ENCODE measurements around the gene PRPH. TPM values are rescaled to one million over a fixed set of nuclear protein-coding genes. Genes with fewer than 3 reads are reported as not detected.

The PRPH gene
- total and polyA plus RNA-seq, 2 of the 8 experiments (the other 6 are each of a cell fraction or from before 2014, with no cell fraction given): 0.79 to 1.4 TPM

DNA sequence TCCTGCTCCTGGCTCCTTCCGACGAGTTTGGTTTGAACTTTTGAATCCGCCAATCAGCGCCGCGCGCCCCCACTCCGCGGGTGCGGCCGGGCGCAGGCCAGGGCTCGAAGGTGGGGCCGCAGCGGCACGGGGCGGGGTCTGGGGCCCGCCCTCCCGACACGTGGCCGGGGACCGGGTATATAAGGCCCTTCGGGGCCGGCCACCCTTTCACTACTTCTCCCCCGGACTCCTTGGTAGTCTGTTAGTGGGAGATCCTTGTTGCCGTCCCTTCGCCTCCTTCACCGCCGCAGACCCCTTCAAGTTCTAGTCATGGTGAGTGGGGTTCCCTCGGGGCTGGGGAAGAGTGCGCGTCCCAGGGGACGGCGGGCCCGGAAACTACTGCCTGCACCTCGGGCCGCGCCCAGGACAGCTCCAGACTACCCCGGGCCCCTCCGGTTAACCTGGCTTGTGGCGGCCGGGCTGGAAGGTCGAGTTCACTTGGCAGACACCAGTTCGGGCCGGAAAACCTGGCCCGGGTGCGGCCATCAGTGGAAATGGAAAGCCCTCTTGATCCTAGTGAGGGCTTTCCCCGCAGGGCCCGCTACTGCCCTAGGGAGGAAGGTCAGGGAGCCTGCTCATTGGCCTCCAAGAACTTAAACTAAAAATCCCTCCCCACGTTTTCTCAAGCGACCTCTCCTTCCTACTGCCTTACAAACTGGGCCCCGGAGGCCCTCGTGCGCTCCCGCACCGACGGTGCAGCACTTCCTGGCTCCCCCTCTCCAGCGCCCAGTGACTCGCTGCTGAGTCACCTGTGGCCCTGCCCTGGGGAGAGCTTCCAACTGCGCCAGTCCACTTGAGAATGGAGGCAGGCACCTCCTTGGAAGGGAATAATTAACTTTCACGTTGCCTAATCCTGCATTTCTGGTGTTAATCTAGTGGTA is 29.8 kb upstream of the PRPH start, which contains the start of gene TUBA1C (continued):
- 0 out of 4 replicates have a peak, but pooled peaks of 1 of the 2 experiments have one; percentile 10 for TF ChIP-seq HDAC2 (IDR thresholded peaks at IDR 0.05; ENCODE audit: borderline replicate concordance in 1 of 2, low read depth in 2 of 2, low read length in 2 of 2)
- TF ChIP-seq MAX (IDR thresholded peaks at IDR 0.05): peak; percentile 88
- TF ChIP-seq CHD1 (IDR thresholded peaks at IDR 0.05; ENCODE audit: low read depth, low read length): no peak
- no peak for TF ChIP-seq SP4 (IDR thresholded peaks at IDR 0.05; ENCODE audit: low read length)
- TF ChIP-seq PHF8 (conservative IDR thresholded peaks at IDR 0.05; ENCODE audit: low read depth, low read length): peak; percentile 87
- TF ChIP-seq SIN3A (conservative IDR thresholded peaks at IDR 0.05 in 1 of 2, IDR thresholded peaks at IDR 0.05 in 1 of 2; ENCODE audit: low read depth in 1 of 2, low read length in 2 of 2): peak; percentile 43 to 55; a peak in 2 of 4 replicates
- TF ChIP-seq, protein P1, sequence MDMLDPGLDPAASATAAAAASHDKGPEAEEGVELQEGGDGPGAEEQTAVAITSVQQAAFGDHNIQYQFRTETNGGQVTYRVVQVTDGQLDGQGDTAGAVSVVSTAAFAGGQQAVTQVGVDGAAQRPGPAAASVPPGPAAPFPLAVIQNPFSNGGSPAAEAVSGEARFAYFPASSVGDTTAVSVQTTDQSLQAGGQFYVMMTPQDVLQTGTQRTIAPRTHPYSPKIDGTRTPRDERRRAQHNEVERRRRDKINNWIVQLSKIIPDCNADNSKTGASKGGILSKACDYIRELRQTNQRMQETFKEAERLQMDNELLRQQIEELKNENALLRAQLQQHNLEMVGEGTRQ (IDR thresholded peaks at IDR 0.05; ENCODE audit: low read length): peak; percentile 90
- TF ChIP-seq CHD2 (IDR thresholded peaks at IDR 0.05; ENCODE audit: low read length): no peak
- TF ChIP-seq SP1 (IDR thresholded peaks at IDR 0.05; ENCODE audit: low read depth, low read length): peak; percentile 26
- TF ChIP-seq, protein P2, sequence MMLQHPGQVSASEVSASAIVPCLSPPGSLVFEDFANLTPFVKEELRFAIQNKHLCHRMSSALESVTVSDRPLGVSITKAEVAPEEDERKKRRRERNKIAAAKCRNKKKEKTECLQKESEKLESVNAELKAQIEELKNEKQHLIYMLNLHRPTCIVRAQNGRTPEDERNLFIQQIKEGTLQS (IDR thresholded peaks at IDR 0.05; ENCODE audit: insufficient read depth, low read depth, low read length): peak; percentile 66; the same call in 1 of the 2 replicates
- no peak for TF ChIP-seq KDM5A (IDR thresholded peaks at IDR 0.05; ENCODE audit: low read length)
- no peak for TF ChIP-seq NRF1 (IDR thresholded peaks at IDR 0.05; ENCODE audit: low read depth, low read length)
- no peak for TF ChIP-seq BRCA1 (IDR thresholded peaks at IDR 0.05; ENCODE audit: low read depth, low read length)
- peak; percentile 9 for TF ChIP-seq ASH2L (IDR thresholded peaks at IDR 0.05; ENCODE audit: low read length)
- no peak for TF ChIP-seq HDAC6 (IDR thresholded peaks at IDR 0.05; ENCODE audit: low read depth, low read length)
- TF ChIP-seq TAF7 (optimal IDR thresholded peaks at IDR 0.05; ENCODE audit: borderline replicate concordance, low read depth, low read length): peak; percentile 98
- peak; percentile 74; the same call in 1 of the 2 replicates for TF ChIP-seq MAFK (IDR thresholded peaks at IDR 0.05; ENCODE audit: low read depth, low read length)
- no peak for TF ChIP-seq RFX5 (IDR thresholded peaks at IDR 0.05; ENCODE audit: borderline replicate concordance, low read depth, low read length)
- no peak for TF ChIP-seq RAD21 (IDR thresholded peaks at IDR 0.05 in 1 of 2, conservative IDR thresholded peaks at IDR 0.05 in 1 of 2; ENCODE audit: low read depth in 2 of 2, low read length in 2 of 2)
- no peak for TF ChIP-seq FOSL1 (IDR thresholded peaks at IDR 0.05; ENCODE audit: insufficient read depth, low read depth, low read length)
- peak; percentile 67; the same call in 1 of the 2 replicates for TF ChIP-seq RBBP5 (IDR thresholded peaks at IDR 0.05; ENCODE audit: borderline replicate concordance, low read depth, low read length)

Data from H1 (cell line).